Peyer's patch (tissue), 4 donors: Measurements from ENCODE around the gene AGTPBP1.

Experiments used
- POLR2A ChIP-seq, 2 donors: fragments of 450-650 bp; IDR thresholded peaks; one replicate each; pipeline ENCODE4 v1.5.1; 2017; ENCODE audit warnings: antibody characterized with exemption in 2 of 2, mild to moderate bottlenecking in 2 of 2, moderate library complexity in 2 of 2
- TF ChIP-seq, protein P1 (sequence below), 6 experiments: fragments of 450-650 bp in 4 of 6; fragments of 200-600 bp in 2 of 6; sonication (generic) in 1 of 6; IDR thresholded peaks; one replicate each; pipeline ENCODE4 v1.5.1; 2017 to 2019; ENCODE audit warnings: antibody characterized with exemption in 6 of 6, mild to moderate bottlenecking in 3 of 6, moderate library complexity in 1 of 6

DNA sequence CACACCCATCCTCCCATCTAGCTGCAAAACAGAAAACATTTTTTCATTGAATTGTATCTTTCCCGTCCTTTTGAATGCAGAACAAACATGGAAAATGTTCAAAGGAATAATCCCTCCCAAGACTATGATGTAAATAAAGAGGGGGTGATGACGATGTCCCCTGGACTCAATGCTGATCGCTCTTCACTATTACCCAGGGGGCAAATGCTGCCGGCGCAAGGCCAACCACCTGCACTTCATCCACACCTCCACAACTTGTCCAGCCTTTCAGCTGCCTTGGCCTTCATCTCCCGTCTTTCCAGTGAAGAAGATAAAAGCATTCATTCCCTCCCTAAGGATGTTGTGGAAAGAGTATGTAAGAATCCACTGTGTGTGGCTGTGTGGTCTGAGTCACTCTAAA lies 240.3 kb downstream of the AGTPBP1 start:
- TF ChIP-seq, protein P1, sequence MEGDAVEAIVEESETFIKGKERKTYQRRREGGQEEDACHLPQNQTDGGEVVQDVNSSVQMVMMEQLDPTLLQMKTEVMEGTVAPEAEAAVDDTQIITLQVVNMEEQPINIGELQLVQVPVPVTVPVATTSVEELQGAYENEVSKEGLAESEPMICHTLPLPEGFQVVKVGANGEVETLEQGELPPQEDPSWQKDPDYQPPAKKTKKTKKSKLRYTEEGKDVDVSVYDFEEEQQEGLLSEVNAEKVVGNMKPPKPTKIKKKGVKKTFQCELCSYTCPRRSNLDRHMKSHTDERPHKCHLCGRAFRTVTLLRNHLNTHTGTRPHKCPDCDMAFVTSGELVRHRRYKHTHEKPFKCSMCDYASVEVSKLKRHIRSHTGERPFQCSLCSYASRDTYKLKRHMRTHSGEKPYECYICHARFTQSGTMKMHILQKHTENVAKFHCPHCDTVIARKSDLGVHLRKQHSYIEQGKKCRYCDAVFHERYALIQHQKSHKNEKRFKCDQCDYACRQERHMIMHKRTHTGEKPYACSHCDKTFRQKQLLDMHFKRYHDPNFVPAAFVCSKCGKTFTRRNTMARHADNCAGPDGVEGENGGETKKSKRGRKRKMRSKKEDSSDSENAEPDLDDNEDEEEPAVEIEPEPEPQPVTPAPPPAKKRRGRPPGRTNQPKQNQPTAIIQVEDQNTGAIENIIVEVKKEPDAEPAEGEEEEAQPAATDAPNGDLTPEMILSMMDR (IDR thresholded peaks at IDR 0.05), result no peak
- TF ChIP-seq POLR2A (IDR thresholded peaks at IDR 0.05), result no peak
